GM23338 (cell line): ENCODE measurements around the gene ADORA3. TPM values are rescaled to one million over a fixed set of nuclear protein-coding genes. Genes with fewer than 3 reads are reported as not detected.

Experiments
- ATAC-seq: fragments of 200-7000 bp; cut with Tn5 transposase; 3 replicates; pipeline ENCODE4 v1.9.1; 2020
- DNase-seq: peaks from one replicate; pipeline ENCODE4 v3.0.0-alpha.2; 2015; ENCODE audit warnings: low spot score
- H2AFZ ChIP-seq: fragments of 200-600 bp; sonication (generic); 2 replicates; pipeline ENCODE4 v1.8.0; 2016; ENCODE audit warnings: antibody characterized with exemption, mild to moderate bottlenecking, moderate library complexity
- H3F3A ChIP-seq: fragments of 200-600 bp; sonication (generic); replicated peaks from 2 replicates; pipeline ENCODE4 v1.8.0; 2017; ENCODE audit warnings: antibody characterized with exemption, mixed run types, low read depth
- H3K27ac ChIP-seq: fragments of 200-600 bp; sonication (generic); 2 replicates; pipeline ENCODE4 v1.6.1; 2016; ENCODE audit warnings: low read depth
- H3K27me3 ChIP-seq: fragments of 200-600 bp; sonication (generic); 2 replicates; pipeline ENCODE4 v1.8.0; 2016; ENCODE audit warnings: mild to moderate bottlenecking, mixed run types, moderate library complexity; ENCODE audit not compliant: insufficient read depth
- H3K36me3 ChIP-seq: fragments of 200-600 bp; sonication (generic); 2 replicates; pipeline ENCODE4 v1.8.0; 2016; ENCODE audit warnings: mild to moderate bottlenecking; ENCODE audit not compliant: insufficient read depth
- H3K4me1 ChIP-seq: fragments of 200-600 bp; sonication (generic); 2 replicates; pipeline ENCODE4 v1.8.0; 2016; ENCODE audit warnings: mild to moderate bottlenecking, moderate library complexity; ENCODE audit not compliant: insufficient read depth
- H3K4me2 ChIP-seq: fragments of 200-600 bp; sonication (generic); 2 replicates; pipeline ENCODE4 v1.7.1; 2017; ENCODE audit warnings: mixed run types
- H3K4me3 ChIP-seq: fragments of 200-600 bp; sonication (generic); 2 replicates; pipeline ENCODE4 v1.6.1; 2016; ENCODE audit warnings: mixed run types
- H3K79me2 ChIP-seq: fragments of 200-600 bp; sonication (generic); replicated peaks from 2 replicates; pipeline ENCODE4 v1.8.0; 2017; ENCODE audit warnings: mild to moderate bottlenecking; ENCODE audit not compliant: insufficient read depth
- H3K9me2 ChIP-seq: fragments of 200-600 bp; sonication (generic); 2 replicates; pipeline ENCODE4 v1.8.0; 2017; ENCODE audit not compliant: insufficient read depth
- H4K20me1 ChIP-seq: fragments of 200-600 bp; sonication (generic); replicated peaks from 2 replicates; pipeline ENCODE4 v1.8.0; 2017; ENCODE audit warnings: mild to moderate bottlenecking; ENCODE audit not compliant: insufficient read depth
- H3K27ac Mint-ChIP-seq: 2 replicates; pipeline ENCODE4 v1.8.0; 2020; ENCODE audit warnings: inconsistent platforms, mild to moderate bottlenecking, moderate library complexity, mixed read lengths
- H3K27me3 Mint-ChIP-seq: 3 replicates; pipeline ENCODE4 v1.8.0; 2022; ENCODE audit warnings: low read depth, mild to moderate bottlenecking, moderate library complexity, mixed read lengths, inconsistent platforms; ENCODE audit not compliant: insufficient read depth, poor library complexity
- H3K36me3 Mint-ChIP-seq: 3 replicates; pipeline ENCODE4 v1.8.0; 2021; ENCODE audit warnings: low read depth, mild to moderate bottlenecking, inconsistent platforms, moderate library complexity, mixed read lengths
- H3K4me1 Mint-ChIP-seq: 3 replicates; pipeline ENCODE4 v1.8.0; 2020; ENCODE audit warnings: mild to moderate bottlenecking, inconsistent platforms, mixed read lengths
- H3K4me3 Mint-ChIP-seq: 3 replicates; pipeline ENCODE4 v1.8.0; 2021; ENCODE audit warnings: moderate library complexity, mild to moderate bottlenecking, inconsistent platforms, mixed read lengths
- H3K9me3 Mint-ChIP-seq: 3 replicates; pipeline ENCODE4 v1.8.0; 2020; ENCODE audit warnings: moderate library complexity, mild to moderate bottlenecking, inconsistent platforms, mixed read lengths
- CREB1 ChIP-seq: fragments of 250-450 bp; sonication (Bioruptor Pico); IDR thresholded peaks from 2 replicates; pipeline ENCODE4 v1.5.0; 2020; ENCODE audit warnings: low read depth, mild to moderate bottlenecking, moderate library complexity
- CTCF ChIP-seq, 2 experiments: fragments of 200-600 bp in 1 of 2; sonication (generic) in 1 of 2; conservative IDR thresholded peaks; 2 replicates each; pipeline versions ENCODE4 v1.5.1 to v1.6.1; 2016 to 2017; ENCODE audit warnings: antibody characterized with exemption in 2 of 2, low read depth in 2 of 2, mild to moderate bottlenecking in 2 of 2, moderate library complexity in 1 of 2
- ETS1 ChIP-seq: IDR thresholded peaks from 2 replicates; pipeline ENCODE4 v1.6.1; 2016; ENCODE audit warnings: antibody characterized with exemption
- EZH2 ChIP-seq: fragments of 200-600 bp; sonication (generic); IDR thresholded peaks from one replicate; pipeline ENCODE4 v1.8.0; 2017; ENCODE audit warnings: antibody characterized with exemption, mild to moderate bottlenecking, low read depth; ENCODE audit not compliant: unreplicated experiment
- EZH2phosphoT487 ChIP-seq: fragments of 200-600 bp; sonication (generic); IDR thresholded peaks from one replicate; pipeline ENCODE4 v1.8.1; 2018; ENCODE audit warnings: antibody characterized with exemption; ENCODE audit not compliant: unreplicated experiment
- JUNB ChIP-seq: IDR thresholded peaks from one replicate; pipeline ENCODE4 v1.6.1; 2016; ENCODE audit warnings: antibody characterized with exemption; ENCODE audit not compliant: unreplicated experiment
- NANOG ChIP-seq: IDR thresholded peaks from 2 replicates; pipeline ENCODE4 v1.6.1; 2016; ENCODE audit warnings: antibody characterized with exemption, borderline replicate concordance
- POLR2AphosphoS5 ChIP-seq: IDR thresholded peaks from 2 replicates; pipeline ENCODE4 v1.6.1; 2016; ENCODE audit warnings: antibody characterized with exemption, low read depth
- REST ChIP-seq: IDR thresholded peaks from one replicate; pipeline ENCODE4 v1.6.1; 2018; ENCODE audit warnings: antibody characterized with exemption; ENCODE audit not compliant: unreplicated experiment
- STAT1 ChIP-seq: IDR thresholded peaks from one replicate; pipeline ENCODE4 v1.6.1; 2016; ENCODE audit warnings: antibody characterized with exemption; ENCODE audit not compliant: unreplicated experiment
- ZNF114 ChIP-seq: fragments of 250-450 bp; sonication (Bioruptor Pico); IDR thresholded peaks from 2 replicates; pipeline ENCODE4 v1.5.0; 2020; ENCODE audit warnings: mild to moderate bottlenecking, moderate library complexity
- ZNF331 ChIP-seq: fragments of 250-450 bp; sonication (Bioruptor Pico); IDR thresholded peaks from 2 replicates; pipeline ENCODE4 v1.5.0; 2020; ENCODE audit warnings: low read depth, mild to moderate bottlenecking, moderate library complexity
- polyA plus RNA-seq: library from polyadenylated mRNA; unstranded; fragments of >200 nt; fragmentation: Nextera tagmentation; extraction: Ambion mirVana; gene quantifications from 2 replicates; pipeline ENCODE4 v1.2.1, GENCODE V29; 2016
- total RNA-seq: library from RNA; depleted of rRNA; stranded (reverse); fragments of >200 nt; shearing (Covaris generic); gene quantifications from 2 replicates; pipeline ENCODE4 v1.2.3, GENCODE V29; 2014
- TF ChIP-seq, protein P1 (sequence below): fragments of 250-450 bp; sonication (Bioruptor Pico); IDR thresholded peaks from 2 replicates; pipeline ENCODE4 v1.5.0; 2020; ENCODE audit warnings: mild to moderate bottlenecking, moderate library complexity

ADORA3 gene
- total and polyA plus RNA-seq, 2 experiments from 2014 or later: not detected

DNA sequence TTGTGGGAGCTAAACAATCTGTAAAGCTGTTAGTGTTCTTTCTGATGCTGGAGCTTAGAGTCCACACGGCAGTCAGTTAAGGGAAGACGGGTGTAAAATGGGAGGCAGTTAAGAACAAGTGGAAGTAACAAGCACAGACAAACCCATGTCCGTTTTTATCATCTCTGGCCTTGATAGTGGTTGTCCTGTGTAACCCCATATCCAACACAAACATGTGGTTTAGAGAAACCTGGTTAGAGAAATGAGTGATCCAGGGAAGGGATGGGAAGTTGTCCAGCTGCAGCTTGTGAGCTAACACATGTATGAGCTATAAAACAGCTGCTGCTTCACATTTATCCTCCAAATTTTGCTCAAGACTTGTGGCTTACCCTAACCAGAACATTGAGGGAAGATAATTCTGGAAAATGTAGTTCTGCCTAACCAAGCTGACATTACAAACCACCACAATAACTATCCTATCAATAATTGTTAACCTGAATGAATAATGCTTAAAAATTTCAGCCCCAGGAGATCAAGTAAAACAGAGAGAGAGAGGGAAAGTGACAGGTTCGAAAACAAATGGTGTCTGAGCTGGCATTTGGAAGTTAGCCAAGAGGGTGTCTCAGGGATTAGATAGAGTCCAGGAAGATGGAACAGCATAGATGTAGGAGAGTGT is 40.3 kb downstream of the ADORA3 start:
- no peaks in the 10 kb centered on the region for H3K79me2 ChIP-seq
- no peaks in the 10 kb centered on the region for H3K4me1 Mint-ChIP-seq
- H3K9me2 ChIP-seq: no peaks in the 10 kb centered on the region
- H3K4me3 Mint-ChIP-seq: no peak overlapping the region
- no peaks in the 10 kb centered on the region; the same call in 1 of the 2 replicates for H4K20me1 ChIP-seq
- no peak overlapping the region for H3K27ac Mint-ChIP-seq
- no peaks in the 10 kb centered on the region for H3K27me3 ChIP-seq
- no peaks in the 10 kb centered on the region for H3K27me3 Mint-ChIP-seq
- DNase-seq (no peak), ATAC-seq (no peak)
- no peak overlapping the region for H2AFZ ChIP-seq
- no peak overlapping the region for H3K4me2 ChIP-seq
- H3K36me3 Mint-ChIP-seq: peaks cover 22% of the 10 kb centered on the region; the same call in 2 of the 3 replicates
- TF ChIP-seq ETS1 (no peak), CTCF (conservative IDR thresholded peaks at IDR 0.05; ENCODE audit: low read depth in 2 of 2) (no peak), CREB1 (no peak), REST (no peak), ZNF114 (CRISPR knock-in tag) (no peak), EZH2phosphoT487 (no peak), POLR2AphosphoS5 (no peak), NANOG (no peak), EZH2 (no peak), STAT1 (no peak), ZNF331 (no peak), JUNB (no peak)
- TF ChIP-seq, protein P1, sequence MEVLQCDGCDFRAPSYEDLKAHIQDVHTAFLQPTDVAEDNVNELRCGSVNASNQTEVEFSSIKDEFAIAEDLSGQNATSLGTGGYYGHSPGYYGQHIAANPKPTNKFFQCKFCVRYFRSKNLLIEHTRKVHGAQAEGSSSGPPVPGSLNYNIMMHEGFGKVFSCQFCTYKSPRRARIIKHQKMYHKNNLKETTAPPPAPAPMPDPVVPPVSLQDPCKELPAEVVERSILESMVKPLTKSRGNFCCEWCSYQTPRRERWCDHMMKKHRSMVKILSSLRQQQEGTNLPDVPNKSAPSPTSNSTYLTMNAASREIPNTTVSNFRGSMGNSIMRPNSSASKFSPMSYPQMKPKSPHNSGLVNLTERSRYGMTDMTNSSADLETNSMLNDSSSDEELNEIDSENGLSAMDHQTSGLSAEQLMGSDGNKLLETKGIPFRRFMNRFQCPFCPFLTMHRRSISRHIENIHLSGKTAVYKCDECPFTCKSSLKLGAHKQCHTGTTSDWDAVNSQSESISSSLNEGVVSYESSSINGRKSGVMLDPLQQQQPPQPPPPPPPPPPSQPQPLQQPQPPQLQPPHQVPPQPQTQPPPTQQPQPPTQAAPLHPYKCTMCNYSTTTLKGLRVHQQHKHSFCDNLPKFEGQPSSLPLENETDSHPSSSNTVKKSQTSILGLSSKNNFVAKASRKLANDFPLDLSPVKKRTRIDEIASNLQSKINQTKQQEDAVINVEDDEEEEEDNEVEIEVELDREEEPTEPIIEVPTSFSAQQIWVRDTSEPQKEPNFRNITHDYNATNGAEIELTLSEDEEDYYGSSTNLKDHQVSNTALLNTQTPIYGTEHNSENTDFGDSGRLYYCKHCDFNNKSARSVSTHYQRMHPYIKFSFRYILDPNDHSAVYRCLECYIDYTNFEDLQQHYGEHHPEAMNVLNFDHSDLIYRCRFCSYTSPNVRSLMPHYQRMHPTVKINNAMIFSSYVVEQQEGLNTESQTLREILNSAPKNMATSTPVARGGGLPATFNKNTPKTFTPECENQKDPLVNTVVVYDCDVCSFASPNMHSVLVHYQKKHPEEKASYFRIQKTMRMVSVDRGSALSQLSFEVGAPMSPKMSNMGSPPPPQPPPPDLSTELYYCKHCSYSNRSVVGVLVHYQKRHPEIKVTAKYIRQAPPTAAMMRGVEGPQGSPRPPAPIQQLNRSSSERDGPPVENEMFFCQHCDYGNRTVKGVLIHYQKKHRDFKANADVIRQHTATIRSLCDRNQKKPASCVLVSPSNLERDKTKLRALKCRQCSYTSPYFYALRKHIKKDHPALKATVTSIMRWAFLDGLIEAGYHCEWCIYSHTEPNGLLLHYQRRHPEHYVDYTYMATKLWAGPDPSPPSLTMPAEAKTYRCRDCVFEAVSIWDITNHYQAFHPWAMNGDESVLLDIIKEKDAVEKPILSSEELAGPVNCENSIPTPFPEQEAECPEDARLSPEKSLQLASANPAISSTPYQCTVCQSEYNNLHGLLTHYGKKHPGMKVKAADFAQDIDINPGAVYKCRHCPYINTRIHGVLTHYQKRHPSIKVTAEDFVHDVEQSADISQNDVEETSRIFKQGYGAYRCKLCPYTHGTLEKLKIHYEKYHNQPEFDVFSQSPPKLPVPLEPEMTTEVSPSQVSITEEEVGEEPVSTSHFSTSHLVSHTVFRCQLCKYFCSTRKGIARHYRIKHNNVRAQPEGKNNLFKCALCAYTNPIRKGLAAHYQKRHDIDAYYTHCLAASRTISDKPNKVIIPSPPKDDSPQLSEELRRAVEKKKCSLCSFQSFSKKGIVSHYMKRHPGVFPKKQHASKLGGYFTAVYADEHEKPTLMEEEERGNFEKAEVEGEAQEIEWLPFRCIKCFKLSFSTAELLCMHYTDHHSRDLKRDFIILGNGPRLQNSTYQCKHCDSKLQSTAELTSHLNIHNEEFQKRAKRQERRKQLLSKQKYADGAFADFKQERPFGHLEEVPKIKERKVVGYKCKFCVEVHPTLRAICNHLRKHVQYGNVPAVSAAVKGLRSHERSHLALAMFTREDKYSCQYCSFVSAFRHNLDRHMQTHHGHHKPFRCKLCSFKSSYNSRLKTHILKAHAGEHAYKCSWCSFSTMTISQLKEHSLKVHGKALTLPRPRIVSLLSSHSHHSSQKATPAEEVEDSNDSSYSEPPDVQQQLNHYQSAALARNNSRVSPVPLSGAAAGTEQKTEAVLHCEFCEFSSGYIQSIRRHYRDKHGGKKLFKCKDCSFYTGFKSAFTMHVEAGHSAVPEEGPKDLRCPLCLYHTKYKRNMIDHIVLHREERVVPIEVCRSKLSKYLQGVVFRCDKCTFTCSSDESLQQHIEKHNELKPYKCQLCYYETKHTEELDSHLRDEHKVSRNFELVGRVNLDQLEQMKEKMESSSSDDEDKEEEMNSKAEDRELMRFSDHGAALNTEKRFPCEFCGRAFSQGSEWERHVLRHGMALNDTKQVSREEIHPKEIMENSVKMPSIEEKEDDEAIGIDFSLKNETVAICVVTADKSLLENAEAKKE (CRISPR knock-in tag): no peak
- no peaks in the 10 kb centered on the region for H3F3A ChIP-seq
- H3K4me3 ChIP-seq: no peak overlapping the region
- peaks cover 33% of the 10 kb centered on the region for H3K36me3 ChIP-seq
- no peaks in the 10 kb centered on the region for H3K9me3 Mint-ChIP-seq
- H3K27ac ChIP-seq: no peak overlapping the region
- no peaks in the 10 kb centered on the region for H3K4me1 ChIP-seq
